SK-N-SH (cell line): Measurements from ENCODE around the gene ISY1. TPM values are rescaled to one million over a fixed set of nuclear protein-coding genes. Genes with fewer than 3 reads are reported as not detected.

ENCODE experiments used
- CTCF ChIA-PET: fragments of 300-600, 350-600 bp; formaldehyde crosslinking; extraction: SDS; loops from one replicate; lab custom pipeline; 2021; lab: Yijun Ruan, JAX
- POLR2A ChIA-PET: fragments of 350-600 bp; sonication (Branson Sonifier 250); formaldehyde crosslinking; extraction: SDS; loops from one replicate; lab custom pipeline; 2020; ENCODE audit warnings: antibody characterized with exemption, inconsistent platforms; lab: Yijun Ruan, JAX
- DNase-seq: peaks from one replicate; pipeline ENCODE4 v3.0.0; 2012
- H2AFZ ChIP-seq: fragments of 200-600 bp; sonication (generic); 2 replicates; pipeline ENCODE4 v1.8.1; 2016; ENCODE audit warnings: antibody characterized with exemption, mild to moderate bottlenecking, low read depth
- H3F3A ChIP-seq: fragments of 200-600 bp; sonication (generic); replicated peaks from 2 replicates; pipeline ENCODE3; 2016; ENCODE audit warnings: antibody characterized with exemption, mild to moderate bottlenecking; ENCODE audit not compliant: insufficient read depth
- H3K27ac ChIP-seq, 2 experiments: fragments of 200-500 bp in 1 of 2; fragments of 200-600 bp in 1 of 2; sonication (Bioruptor generic) in 1 of 2; sonication (generic), shearing (Covaris generic) in 1 of 2; 2 replicates each; pipeline versions ENCODE4 v1.5.1 to v1.6.1; 2014 to 2016; ENCODE audit warnings: low read depth in 2 of 2, inconsistent platforms in 1 of 2, low read length in 1 of 2, mild to moderate bottlenecking in 1 of 2, mixed read lengths in 1 of 2
- H3K27me3 ChIP-seq: fragments of 200-600 bp; sonication (generic), shearing (Covaris generic); 2 replicates; pipeline ENCODE4 v1.6.1; 2016; ENCODE audit warnings: mixed run types; ENCODE audit not compliant: insufficient read depth
- H3K36me3 ChIP-seq, 2 experiments: fragments of 200-500 bp in 1 of 2; fragments of 200-600 bp in 1 of 2; sonication (Bioruptor generic) in 1 of 2; sonication (generic) in 1 of 2; replicated peaks in 1 of 2; 2 replicates each; pipeline versions ENCODE3 to v1.5.1; 2014 to 2016; ENCODE audit warnings: low read length in 1 of 2, mild to moderate bottlenecking in 1 of 2; ENCODE audit not compliant: insufficient read depth in 2 of 2, control insufficient read depth in 1 of 2
- H3K4me1 ChIP-seq, 2 experiments: fragments of 200-500 bp in 1 of 2; fragments of 200-600 bp in 1 of 2; sonication (Bioruptor generic) in 1 of 2; sonication (generic), shearing (Covaris generic) in 1 of 2; 2 replicates each; pipeline versions ENCODE4 v1.5.1 to v1.6.1; 2014 to 2016; ENCODE audit warnings: low read depth in 1 of 2, low read length in 1 of 2, mixed run types in 1 of 2; ENCODE audit not compliant: insufficient read depth in 2 of 2, control insufficient read depth in 1 of 2
- H3K4me2 ChIP-seq: fragments of 200-600 bp; sonication (generic), shearing (Covaris generic); 2 replicates; pipeline ENCODE4 v1.6.1; 2017; ENCODE audit warnings: mixed run types
- H3K4me3 ChIP-seq, 2 experiments: fragments of 200-500 bp in 1 of 2; fragments of 200-600 bp in 1 of 2; sonication (Bioruptor generic) in 1 of 2; sonication (generic), shearing (Covaris generic) in 1 of 2; 2 replicates each; pipeline versions ENCODE4 v1.5.1 to v1.8.1; 2014 to 2016; ENCODE audit warnings: low read depth in 2 of 2, inconsistent platforms in 1 of 2, low read length in 1 of 2, mild to moderate bottlenecking in 1 of 2, mixed read lengths in 1 of 2, moderate library complexity in 1 of 2
- H3K79me2 ChIP-seq: fragments of 200-600 bp; sonication (generic); 2 replicates; pipeline ENCODE4 v1.8.1; 2017; ENCODE audit warnings: mild to moderate bottlenecking; ENCODE audit not compliant: insufficient read depth
- H3K9ac ChIP-seq: fragments of 200-600 bp; sonication (generic); 2 replicates; pipeline ENCODE4 v1.6.1; 2017; ENCODE audit warnings: mixed run types
- H3K9me2 ChIP-seq: fragments of 200-600 bp; sonication (generic); 2 replicates; pipeline ENCODE4 v1.6.1; 2017; ENCODE audit warnings: mixed run types
- H3K9me3 ChIP-seq: fragments of 200-600 bp; sonication (generic); 2 replicates; pipeline ENCODE4 v1.6.1; 2017; ENCODE audit warnings: mixed run types, mild to moderate bottlenecking, moderate library complexity
- H4K20me1 ChIP-seq: fragments of 200-600 bp; sonication (generic); 2 replicates; pipeline ENCODE4 v1.6.1; 2017; ENCODE audit warnings: mild to moderate bottlenecking, mixed run types; ENCODE audit not compliant: insufficient read depth
- CHD2 ChIP-seq: fragments of 150-350 bp; IDR thresholded peaks from 2 replicates; pipeline ENCODE4 v1.6.1; 2018; ENCODE audit warnings: low read length; ENCODE audit not compliant: partially characterized antibody
- ELF1 ChIP-seq: IDR thresholded peaks from 2 replicates; pipeline ENCODE4 v1.4.0; 2012
- EP300 ChIP-seq, 2 experiments: IDR thresholded peaks; 2 replicates each; pipeline versions ENCODE4 v1.4.0 to v1.6.1; 2012; ENCODE audit warnings: borderline replicate concordance in 1 of 2, low read depth in 1 of 2, low read length in 1 of 2
- FOXM1 ChIP-seq: IDR thresholded peaks from 2 replicates; pipeline ENCODE4 v1.4.0; 2012; ENCODE audit warnings: low read depth, mild to moderate bottlenecking
- GABPA ChIP-seq: IDR thresholded peaks from 2 replicates; pipeline ENCODE4 v1.4.0; 2012; ENCODE audit warnings: low read depth, mild to moderate bottlenecking
- GATA2 ChIP-seq: sonication (generic); formaldehyde crosslinking; IDR thresholded peaks from 2 replicates; pipeline ENCODE4 v1.5.0; 2020; ENCODE audit warnings: mild to moderate bottlenecking, missing genetic modification reagents
- IRF3 ChIP-seq: fragments of 150-350 bp; IDR thresholded peaks from 2 replicates; pipeline ENCODE4 v1.6.1; 2016; ENCODE audit warnings: mild to moderate bottlenecking, low read depth, low read length
- MAX ChIP-seq: IDR thresholded peaks from 2 replicates; pipeline ENCODE4 v1.4.0; 2012; ENCODE audit warnings: low read depth
- MXI1 ChIP-seq: IDR thresholded peaks from 2 replicates; pipeline ENCODE4 v1.6.1; 2012; ENCODE audit warnings: mild to moderate bottlenecking, low read depth, low read length, improper control_type of control experiment
- NRF1 ChIP-seq: IDR thresholded peaks from 2 replicates; pipeline ENCODE4 v1.6.1; 2012; ENCODE audit warnings: low read depth, mild to moderate bottlenecking, low read length
- PBX3 ChIP-seq: IDR thresholded peaks from 2 replicates; pipeline ENCODE4; 2012
- POLR2AphosphoS5 ChIP-seq: IDR thresholded peaks from 2 replicates; pipeline ENCODE4 v1.6.1; 2012; ENCODE audit warnings: low read depth, low read length
- RAD21 ChIP-seq: IDR thresholded peaks from 2 replicates; pipeline ENCODE4 v1.6.1; 2012; ENCODE audit warnings: mild to moderate bottlenecking, low read length
- RCOR1 ChIP-seq: fragments of 150-350 bp; IDR thresholded peaks from 2 replicates; pipeline ENCODE4 v1.6.1; 2017; ENCODE audit warnings: antibody characterized with exemption, low read length
- REST ChIP-seq: IDR thresholded peaks from 2 replicates; pipeline ENCODE4 v1.6.1; 2012; ENCODE audit warnings: mild to moderate bottlenecking, low read depth, low read length, moderate library complexity
- RFX5 ChIP-seq: IDR thresholded peaks from 2 replicates; pipeline ENCODE4 v1.6.1; 2012; ENCODE audit warnings: mild to moderate bottlenecking, improper control_type of control experiment, low read length
- RXRA ChIP-seq: IDR thresholded peaks from 2 replicates; pipeline ENCODE4 v1.4.0; 2012; ENCODE audit warnings: low read depth, mild to moderate bottlenecking, borderline replicate concordance
- TAF1 ChIP-seq: IDR thresholded peaks from 2 replicates; pipeline ENCODE4 v1.6.1; 2012; ENCODE audit warnings: low read depth, mild to moderate bottlenecking, low read length, moderate library complexity, borderline replicate concordance
- USF1 ChIP-seq: IDR thresholded peaks from 2 replicates; pipeline ENCODE4 v1.4.0; 2012; ENCODE audit warnings: low read depth, borderline replicate concordance
- YY1 ChIP-seq: IDR thresholded peaks from 2 replicates; pipeline ENCODE4 v1.4.0; 2012; ENCODE audit warnings: low read depth, mild to moderate bottlenecking
- ZBTB33 ChIP-seq: IDR thresholded peaks from 2 replicates; pipeline ENCODE4 v1.4.0; 2012; ENCODE audit warnings: low read depth, borderline replicate concordance
- WGBS: methylation state at CpG from one replicate; pipeline ENCODE4 v1.1.6; 2017; ENCODE audit warnings: low lambda C conversion rate; 5-methylcytosine and 5-hydroxymethylcytosine counted together
- polyA plus RNA-seq, 3 experiments: library from polyadenylated mRNA; depleted of rRNA; stranded (reverse); fragments of >200 nt; gene quantifications; 2 replicates each; pipeline ENCODE4 v1.2.3, GENCODE V29; 2012

The ISY1 gene
- polyA plus RNA-seq, 1 of the 3 experiments (the other 2 are of a cell fraction): 20.9 TPM

GRCh38 chr3:129183569-129184395 is 22.9 kb upstream of the ISY1 start, which contains the start of gene CNBP:
CNBP (minus strand) TSS chr3:129183896; CDS start chr3:129171757, 12,139 bp downstream.
- 0% methylated on average over 26 of the region's 83 CpGs for WGBS
- peak within 1 kb of the TSS; percentile 90 for H3K4me2 ChIP-seq
- H3K9me2 ChIP-seq: no peaks in the 10 kb centered on the region
- H3K9me3 ChIP-seq: no peaks in the 10 kb centered on the region
- peak within 1 kb of the TSS; percentile 83 to 87 for H3K4me3 ChIP-seq
- peak; percentile 98 for DNase-seq
- H3K27me3 ChIP-seq: no peaks in the 10 kb centered on the region
- H3K9ac ChIP-seq: peak within 1 kb of the TSS; percentile 98
- H3F3A ChIP-seq: peaks cover 13% of the 10 kb centered on the region
- ChIA-PET POLR2A (interaction anchor here (0.6 to 1.1 kb wide), 4 partner anchors 22 to 132 kb away, joined by 3 to 4 read pairs (median 4); partner anchors contain the start of gene COPG1), CTCF (interaction anchor here (3.2 kb wide), 1 partner anchor 62 kb away, joined by 17 read pairs; no protein-coding TSS in a partner anchor)
- peaks cover 75% of the 10 kb centered on the region for H3K79me2 ChIP-seq
- H3K4me1 ChIP-seq: peaks cover 6 to 20% of the 10 kb centered on the region in 2 experiments; a peak in 3 of 4 replicates
- H3K27ac ChIP-seq: peak within 1 kb of the TSS; percentile 89 to 92
- H3K36me3 ChIP-seq: peaks cover 12 to 20% of the 10 kb centered on the region in 2 experiments
- H2AFZ ChIP-seq: peak within 1 kb of the TSS; percentile 87
- H4K20me1 ChIP-seq: peaks cover 42% of the 10 kb centered on the region
- TF ChIP-seq GABPA (peak; percentile 19; the same call in 1 of the 2 replicates), MXI1 (peak; percentile 91), PBX3 (no peak), USF1 (no peak), MAX (peak; percentile 88), RXRA (no peak), GATA2 (CRISPR knock-in tag) (no peak; the same call in 1 of the 2 replicates), RAD21 (no peak), EP300 (IDR thresholded peaks at IDR 0.05; ENCODE audit: borderline replicate concordance in 1 of 2, low read depth in 1 of 2, low read length in 1 of 2) (peak in 1 of 2 experiments; percentile 20; a peak in 1 of 4 replicates), TAF1 (peak; percentile 91), ZBTB33 (no peak), RFX5 (peak; percentile 70; the same call in 1 of the 2 replicates), ELF1 (0 out of 2 replicates have a peak, but pooled peaks have one; percentile 23), POLR2AphosphoS5 (peak; percentile 98), NRF1 (peak; percentile 68), CHD2 (peak; percentile 68), FOXM1 (0 out of 2 replicates have a peak, but pooled peaks have one; percentile 40), RCOR1 (no peak), IRF3 (no peak; the same call in 1 of the 2 replicates), REST (no peak), YY1 (peak; percentile 79)
